ENCODE measurements around the gene TMEM161A. TPM values are rescaled to one million over a fixed set of nuclear protein-coding genes. Genes with fewer than 3 reads are reported as not detected.
"Not testable (repeated sequence)": the region's sequence is repeated elsewhere in the genome, so short reads cannot be mapped to it uniquely, and the experiment has no call there.

TMEM161A gene
- total RNA-seq, 1 donor from 2014 or later = 45.2 TPM

DNA sequence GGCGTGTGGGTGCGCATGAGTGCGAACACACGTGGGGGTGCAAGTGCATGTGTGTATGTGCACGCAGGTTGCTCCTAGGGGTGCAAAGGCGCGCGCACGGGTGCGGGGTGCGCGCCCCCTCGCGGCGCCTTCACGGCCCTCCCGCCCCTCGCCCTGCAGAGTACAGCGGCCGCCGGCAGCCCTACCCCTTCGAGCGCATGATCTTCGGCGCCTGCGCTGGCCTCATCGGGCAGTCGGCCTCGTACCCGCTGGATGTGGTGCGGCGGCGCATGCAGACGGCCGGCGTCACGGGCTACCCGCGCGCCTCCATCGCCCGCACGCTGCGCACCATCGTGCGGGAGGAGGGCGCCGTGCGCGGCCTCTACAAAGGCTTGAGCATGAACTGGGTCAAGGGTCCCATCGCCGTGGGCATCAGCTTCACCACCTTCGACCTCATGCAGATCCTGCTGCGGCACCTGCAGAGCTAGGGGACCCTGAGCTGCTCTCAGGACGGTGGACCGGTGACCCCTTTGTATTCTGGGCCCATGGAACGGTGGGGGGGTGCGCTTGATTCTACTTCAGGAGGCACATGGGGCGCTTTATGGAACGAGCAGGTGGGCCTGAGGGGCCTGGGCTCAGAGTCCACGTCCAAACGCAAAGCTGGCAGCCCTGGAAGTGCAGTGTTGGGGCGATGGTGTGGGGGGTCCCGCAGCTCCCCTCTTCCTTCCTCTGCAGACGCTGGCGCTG, 27.7 kb downstream of the TMEM161A start:
- Mint-ChIP-seq H3K9me3 (no peaks in the 10 kb centered on the region), H3K27me3 (peaks cover 15% of the 10 kb centered on the region), H3K4me1 (ENCODE audit: unreplicated experiment) (peaks cover 18% of the 10 kb centered on the region), H3K36me3 (no peaks in the 10 kb centered on the region), H3K27ac (no peak overlapping the region), H3K4me3 (no peak overlapping the region)
- no peak for DNase-seq (ENCODE audit: extremely low spot score, unreplicated experiment)
- TF ChIP-seq, protein P1, sequence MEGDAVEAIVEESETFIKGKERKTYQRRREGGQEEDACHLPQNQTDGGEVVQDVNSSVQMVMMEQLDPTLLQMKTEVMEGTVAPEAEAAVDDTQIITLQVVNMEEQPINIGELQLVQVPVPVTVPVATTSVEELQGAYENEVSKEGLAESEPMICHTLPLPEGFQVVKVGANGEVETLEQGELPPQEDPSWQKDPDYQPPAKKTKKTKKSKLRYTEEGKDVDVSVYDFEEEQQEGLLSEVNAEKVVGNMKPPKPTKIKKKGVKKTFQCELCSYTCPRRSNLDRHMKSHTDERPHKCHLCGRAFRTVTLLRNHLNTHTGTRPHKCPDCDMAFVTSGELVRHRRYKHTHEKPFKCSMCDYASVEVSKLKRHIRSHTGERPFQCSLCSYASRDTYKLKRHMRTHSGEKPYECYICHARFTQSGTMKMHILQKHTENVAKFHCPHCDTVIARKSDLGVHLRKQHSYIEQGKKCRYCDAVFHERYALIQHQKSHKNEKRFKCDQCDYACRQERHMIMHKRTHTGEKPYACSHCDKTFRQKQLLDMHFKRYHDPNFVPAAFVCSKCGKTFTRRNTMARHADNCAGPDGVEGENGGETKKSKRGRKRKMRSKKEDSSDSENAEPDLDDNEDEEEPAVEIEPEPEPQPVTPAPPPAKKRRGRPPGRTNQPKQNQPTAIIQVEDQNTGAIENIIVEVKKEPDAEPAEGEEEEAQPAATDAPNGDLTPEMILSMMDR (conservative IDR thresholded peaks at IDR 0.05) = peak; percentile 66

DNA sequence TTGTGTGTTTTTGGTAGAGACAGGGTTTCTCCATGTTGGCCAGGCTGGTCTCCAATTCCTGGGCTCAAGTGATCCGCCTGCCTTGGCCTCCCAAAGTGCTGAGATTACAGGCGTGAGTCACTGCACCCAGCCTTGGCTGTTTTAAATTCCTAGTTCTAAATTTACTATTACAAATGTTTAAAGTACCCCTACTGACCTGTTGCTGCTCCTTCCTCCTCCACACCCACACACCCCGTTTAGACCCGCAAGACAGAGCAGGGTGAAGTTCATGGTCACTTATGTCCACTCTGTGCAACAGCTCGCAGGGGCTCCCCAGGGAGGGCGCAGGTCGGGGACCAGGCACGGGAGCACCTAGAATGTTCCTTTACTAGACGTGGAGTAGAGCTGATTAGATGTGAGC, 28.7 kb downstream of the TMEM161A start:
- peaks cover 22% of the 10 kb centered on the region for H3K4me1 Mint-ChIP-seq (ENCODE audit: unreplicated experiment)

DNA sequence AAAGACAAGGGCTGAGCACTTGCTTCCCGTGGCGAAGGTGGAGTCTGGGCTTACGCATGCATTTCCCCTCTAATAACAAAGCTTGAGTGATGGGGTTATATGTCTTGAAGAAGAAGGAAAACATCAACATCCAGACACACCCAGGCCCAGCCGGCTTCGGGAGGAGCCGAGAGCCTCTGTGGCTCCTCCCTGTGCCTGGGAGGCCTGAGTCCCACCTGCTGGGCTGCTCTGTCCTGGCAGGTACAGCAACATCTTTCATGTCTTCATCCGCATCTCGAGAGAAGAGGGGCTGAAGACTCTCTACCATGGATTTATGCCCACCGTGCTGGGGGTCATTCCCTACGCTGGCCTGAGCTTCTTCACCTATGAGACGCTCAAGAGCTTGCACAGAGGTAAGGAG, 30.6 kb downstream of the TMEM161A start:
- TF ChIP-seq, protein P1 (conservative IDR thresholded peaks at IDR 0.05) = no peak
- peak overlapping the region; percentile 44 for H3K4me3 Mint-ChIP-seq
- peaks cover 12% of the 10 kb centered on the region for H3K4me1 Mint-ChIP-seq (ENCODE audit: unreplicated experiment)
- H3K9me3 Mint-ChIP-seq = no peaks in the 10 kb centered on the region
- DNase-seq (ENCODE audit: extremely low spot score, unreplicated experiment) = no peak
- H3K27ac Mint-ChIP-seq = peak overlapping the region; percentile 74
- H3K36me3 Mint-ChIP-seq = no peaks in the 10 kb centered on the region
- peaks cover 15% of the 10 kb centered on the region for H3K27me3 Mint-ChIP-seq

More for the DNA sequence above, 28.7 kb downstream of the TMEM161A start:
- no peak overlapping the region for H3K27ac Mint-ChIP-seq
- no peaks in the 10 kb centered on the region for H3K9me3 Mint-ChIP-seq
- H3K36me3 Mint-ChIP-seq = no peaks in the 10 kb centered on the region
- TF ChIP-seq, protein P1 (conservative IDR thresholded peaks at IDR 0.05) = no peak
- no peak for DNase-seq (ENCODE audit: extremely low spot score, unreplicated experiment)
- peaks cover 15% of the 10 kb centered on the region for H3K27me3 Mint-ChIP-seq
- peak overlapping the region; percentile 73 for H3K4me3 Mint-ChIP-seq

DNA sequence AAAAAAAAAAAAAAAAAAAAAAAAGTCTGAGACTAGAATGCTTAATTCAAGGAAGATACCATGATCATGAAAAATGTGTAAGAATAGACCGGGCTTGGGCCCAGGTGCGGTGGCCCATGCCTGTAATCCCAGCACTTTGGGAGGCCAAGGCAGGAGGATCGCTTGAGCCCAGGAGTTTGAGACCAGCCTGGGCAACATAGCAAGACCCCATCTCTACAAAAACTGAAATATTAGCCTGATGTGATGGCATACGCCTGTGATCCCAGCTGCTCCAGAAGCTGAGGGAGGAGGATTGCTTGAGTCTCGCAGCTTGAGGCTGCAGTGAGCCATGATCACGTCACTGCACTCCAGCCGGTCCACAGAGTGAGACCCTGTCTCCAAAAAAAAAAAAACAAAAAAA, 31.3 kb downstream of the TMEM161A start:
- not testable (repeated sequence) for H3K4me3 Mint-ChIP-seq; H3K36me3 Mint-ChIP-seq; H3K9me3 Mint-ChIP-seq; DNase-seq (ENCODE audit: extremely low spot score, unreplicated experiment)
- Mint-ChIP-seq H3K4me1 (ENCODE audit: unreplicated experiment) (peaks cover 12% of the 10 kb centered on the region), H3K27me3 (peaks cover 12% of the 10 kb centered on the region), H3K27ac (peak overlapping the region; percentile 74)

DNA sequence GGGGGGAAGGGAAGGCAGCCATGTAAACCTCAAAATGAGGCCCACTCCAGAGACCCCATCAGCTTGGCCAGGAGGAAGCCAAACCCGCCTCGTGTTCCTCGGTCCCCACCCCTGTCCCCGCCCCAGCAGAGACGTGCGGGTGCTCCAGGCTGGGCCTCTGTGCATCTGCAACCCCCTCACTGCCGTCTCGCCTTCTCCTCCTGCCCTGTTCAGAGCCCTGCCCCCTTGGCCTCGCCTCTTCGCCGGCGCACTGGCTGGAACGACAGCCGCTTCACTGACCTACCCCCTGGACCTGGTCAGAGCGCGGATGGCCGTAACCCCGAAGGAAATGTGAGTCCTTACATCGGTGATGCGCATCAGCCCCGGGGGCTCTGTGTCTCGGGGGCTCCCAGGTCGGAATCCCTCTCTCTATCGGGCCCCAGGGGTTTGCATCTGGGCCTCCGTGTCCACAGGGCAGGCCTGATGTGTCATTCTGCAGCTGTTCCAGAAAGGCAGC, 32.2 kb downstream of the TMEM161A start:
- Mint-ChIP-seq H3K27ac (peak overlapping the region; percentile 93), H3K27me3 (peaks cover 9% of the 10 kb centered on the region), H3K36me3 (no peaks in the 10 kb centered on the region), H3K4me1 (ENCODE audit: unreplicated experiment) (peaks cover 12% of the 10 kb centered on the region), H3K9me3 (no peaks in the 10 kb centered on the region), H3K4me3 (peak overlapping the region; percentile 89)
- TF ChIP-seq, protein P1 (conservative IDR thresholded peaks at IDR 0.05) = peak; percentile 15
- no peak for DNase-seq (ENCODE audit: extremely low spot score, unreplicated experiment)

DNA sequence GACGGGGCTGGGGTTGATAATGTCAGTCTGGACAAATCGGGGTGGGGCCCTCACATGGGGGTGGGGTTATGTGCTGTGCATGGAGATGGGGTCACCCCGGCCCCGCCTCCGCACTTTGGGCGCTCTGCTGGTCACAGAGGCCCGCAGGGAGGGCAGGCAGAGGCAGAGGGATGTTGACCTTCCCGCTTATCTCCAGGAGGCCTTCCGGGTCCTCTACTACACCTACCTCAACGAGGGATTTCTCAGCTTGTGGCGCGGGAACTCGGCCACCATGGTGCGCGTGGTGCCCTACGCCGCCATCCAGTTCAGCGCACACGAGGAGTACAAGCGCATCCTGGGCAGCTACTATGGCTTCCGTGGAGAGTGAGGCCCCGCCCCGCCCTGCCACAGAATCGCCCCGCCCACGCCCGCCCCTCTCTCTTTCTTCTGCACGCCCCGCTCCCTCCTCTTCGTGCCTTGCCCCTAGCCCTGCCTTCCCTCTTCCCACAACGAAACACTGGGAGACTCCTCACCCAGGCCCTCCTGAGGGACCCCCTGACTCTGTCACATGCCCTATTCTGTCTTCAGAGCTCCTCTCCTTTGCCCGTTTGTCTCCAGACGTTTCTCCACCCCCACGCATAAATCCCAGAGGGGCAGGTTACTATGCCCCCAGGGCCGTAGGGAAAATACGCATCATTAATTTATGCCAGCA, 32.8 kb downstream of the TMEM161A start:
- no peaks in the 10 kb centered on the region for H3K9me3 Mint-ChIP-seq
- H3K4me3 Mint-ChIP-seq = peak overlapping the region; percentile 89
- H3K4me1 Mint-ChIP-seq (ENCODE audit: unreplicated experiment) = peaks cover 12% of the 10 kb centered on the region
- H3K27me3 Mint-ChIP-seq = peaks cover 9% of the 10 kb centered on the region
- no peaks in the 10 kb centered on the region for H3K36me3 Mint-ChIP-seq
- TF ChIP-seq, protein P1 (conservative IDR thresholded peaks at IDR 0.05) = no peak
- peak overlapping the region; percentile 93 for H3K27ac Mint-ChIP-seq
- no peak for DNase-seq (ENCODE audit: extremely low spot score, unreplicated experiment)
